Stomach (tissue), 9 donors: ENCODE data around the gene TRAK1. TPM values are rescaled to one million over a fixed set of nuclear protein-coding genes. Genes with fewer than 3 reads are reported as not detected.
A peak's percentile ranks its signal among the peaks of the same experiment; 100 is the strongest.

ENCODE experiments used
- DNase-seq, 2 donors: peaks; one replicate each; pipeline versions ENCODE4 v3.0.0 to v3.0.0-alpha.2; 2013 to 2019
- H3K27ac ChIP-seq, 5 donors: fragments of 200-600 bp in 4 of 5; sonication (generic) in 4 of 5; one replicate each; pipeline ENCODE4 v1.5.1; 2013 to 2019; ENCODE audit warnings: mild to moderate bottlenecking in 1 of 5, moderate library complexity in 1 of 5
- H3K27me3 ChIP-seq, 3 donors: fragments of 200-600 bp; sonication (generic); one replicate each; pipeline ENCODE4 v1.5.1; 2017 to 2019; ENCODE audit warnings: mixed run types in 1 of 3
- H3K36me3 ChIP-seq, 4 donors: fragments of 200-600 bp; sonication (generic); 1 replicate in 3 of 4; 2 replicates in 1 of 4; pipeline ENCODE4 v1.5.1; 2016 to 2019
- H3K4me1 ChIP-seq, 4 donors: fragments of 200-600 bp; sonication (generic); one replicate each; pipeline ENCODE4 v1.5.1; 2016 to 2019
- H3K4me3 ChIP-seq, 4 donors: fragments of 200-600 bp; sonication (generic) in 3 of 4; one replicate each; pipeline ENCODE4 v1.5.1; 2016 to 2019; ENCODE audit warnings: mild to moderate bottlenecking in 1 of 4
- H3K9me3 ChIP-seq, 4 donors: fragments of 200-600 bp; sonication (generic); one replicate each; pipeline ENCODE4 v1.5.1; 2016 to 2019
- EP300 ChIP-seq: sonication (generic); formaldehyde crosslinking; IDR thresholded peaks from one replicate; pipeline ENCODE4 v1.6.1; 2017; ENCODE audit warnings: antibody characterized with exemption
- POLR2A ChIP-seq, 4 donors: fragments of 450-650 bp; IDR thresholded peaks; one replicate each; pipeline ENCODE4 v1.6.1; 2016; ENCODE audit warnings: antibody characterized with exemption in 4 of 4, control low read depth in 2 of 4, mild to moderate bottlenecking in 1 of 4, moderate library complexity in 1 of 4
- POLR2AphosphoS5 ChIP-seq, 3 donors: sonication (generic); formaldehyde crosslinking; IDR thresholded peaks; one replicate each; pipeline ENCODE4 v1.6.1; 2016; ENCODE audit warnings: antibody characterized with exemption in 3 of 3
- WGBS, 5 donors: extraction: QIAGEN DNeasy Blood & Tissue Kit in 3 of 5; methylation state at CpG; one replicate each; pipeline versions ENCODE4 v1.1.5 to v1.1.7; 2013 to 2018; 5-methylcytosine and 5-hydroxymethylcytosine counted together
- intact Hi-C: fragments of 100-400 bp; cut with DNase I; formaldehyde crosslinking; loops from one replicate; pipeline ENCODE4 v1.15.1; 2023; ENCODE audit warnings: low total_unique reads
- polyA plus RNA-seq, 3 donors: library from polyadenylated mRNA; stranded (reverse); fragments of 200-250 nt; gene quantifications; one replicate each; pipeline ENCODE4 v1.2.3, GENCODE V29; 2013
- total RNA-seq, 5 donors: library from RNA; depleted of rRNA; stranded (reverse); fragments of >200 nt; gene quantifications; one replicate each; pipeline versions ENCODE4 v1.1.0 to v1.2.3, GENCODE V29; 2014 to 2016
- TF ChIP-seq, protein P1 (sequence below), 7 experiments: fragments of 450-650 bp in 4 of 7; fragments of 200-600 bp in 3 of 7; sonication (generic) in 3 of 7; IDR thresholded peaks; one replicate each; pipeline ENCODE4 v1.5.1; 2016 to 2019; ENCODE audit warnings: antibody characterized with exemption in 7 of 7, control low read depth in 2 of 7, mild to moderate bottlenecking in 1 of 7
- donor health status: healthy with polysubstance abuse.
- donor health status: Bipolar disorder and iron deficiency.
- donor health status: healthy.

TRAK1 gene
- total and polyA plus RNA-seq, 8 donors, result 17.2 to 328 (median 86.0) TPM

DNA sequence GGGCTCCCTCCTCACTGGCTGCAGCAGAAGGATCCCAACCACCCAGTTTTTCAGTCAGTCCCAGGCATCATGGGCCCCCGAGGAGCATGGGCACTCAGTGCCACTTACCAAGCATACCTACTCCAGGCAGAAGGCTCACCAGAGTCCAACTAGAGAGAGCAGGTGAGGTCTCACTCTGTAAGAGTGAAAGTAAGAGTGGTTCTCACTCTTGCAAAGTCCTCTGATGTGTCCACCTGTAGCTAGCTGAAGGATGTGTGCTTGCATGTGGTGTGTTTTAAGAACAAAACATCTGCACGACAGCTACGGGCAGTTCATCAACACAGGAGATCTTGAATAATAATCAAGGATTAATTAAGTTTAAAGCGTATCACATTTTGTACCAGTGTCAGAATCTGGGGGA, 125.1 kb downstream of the TRAK1 start:
- H3K4me3 ChIP-seq, result no peak overlapping the region
- intact Hi-C loops, result no loop called here
- H3K4me1 ChIP-seq, result no peaks in the 10 kb centered on the region
- no peak for DNase-seq
- no peaks in the 10 kb centered on the region for H3K9me3 ChIP-seq
- no peaks in the 10 kb centered on the region for H3K27me3 ChIP-seq
- WGBS, 5 donors, result 75 to 95% (median 90%) methylated on average over 4 of the region's 4 CpGs
- H3K27ac ChIP-seq, result no peak overlapping the region
- peaks cover 18 to 92% (median 83%) of the 10 kb centered on the region in 4 donors for H3K36me3 ChIP-seq
- TF ChIP-seq, protein P1, sequence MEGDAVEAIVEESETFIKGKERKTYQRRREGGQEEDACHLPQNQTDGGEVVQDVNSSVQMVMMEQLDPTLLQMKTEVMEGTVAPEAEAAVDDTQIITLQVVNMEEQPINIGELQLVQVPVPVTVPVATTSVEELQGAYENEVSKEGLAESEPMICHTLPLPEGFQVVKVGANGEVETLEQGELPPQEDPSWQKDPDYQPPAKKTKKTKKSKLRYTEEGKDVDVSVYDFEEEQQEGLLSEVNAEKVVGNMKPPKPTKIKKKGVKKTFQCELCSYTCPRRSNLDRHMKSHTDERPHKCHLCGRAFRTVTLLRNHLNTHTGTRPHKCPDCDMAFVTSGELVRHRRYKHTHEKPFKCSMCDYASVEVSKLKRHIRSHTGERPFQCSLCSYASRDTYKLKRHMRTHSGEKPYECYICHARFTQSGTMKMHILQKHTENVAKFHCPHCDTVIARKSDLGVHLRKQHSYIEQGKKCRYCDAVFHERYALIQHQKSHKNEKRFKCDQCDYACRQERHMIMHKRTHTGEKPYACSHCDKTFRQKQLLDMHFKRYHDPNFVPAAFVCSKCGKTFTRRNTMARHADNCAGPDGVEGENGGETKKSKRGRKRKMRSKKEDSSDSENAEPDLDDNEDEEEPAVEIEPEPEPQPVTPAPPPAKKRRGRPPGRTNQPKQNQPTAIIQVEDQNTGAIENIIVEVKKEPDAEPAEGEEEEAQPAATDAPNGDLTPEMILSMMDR (IDR thresholded peaks at IDR 0.05), result no peak
- TF ChIP-seq POLR2AphosphoS5 (IDR thresholded peaks at IDR 0.05) (no peak), EP300 (no peak), POLR2A (IDR thresholded peaks at IDR 0.05) (no peak)

DNA sequence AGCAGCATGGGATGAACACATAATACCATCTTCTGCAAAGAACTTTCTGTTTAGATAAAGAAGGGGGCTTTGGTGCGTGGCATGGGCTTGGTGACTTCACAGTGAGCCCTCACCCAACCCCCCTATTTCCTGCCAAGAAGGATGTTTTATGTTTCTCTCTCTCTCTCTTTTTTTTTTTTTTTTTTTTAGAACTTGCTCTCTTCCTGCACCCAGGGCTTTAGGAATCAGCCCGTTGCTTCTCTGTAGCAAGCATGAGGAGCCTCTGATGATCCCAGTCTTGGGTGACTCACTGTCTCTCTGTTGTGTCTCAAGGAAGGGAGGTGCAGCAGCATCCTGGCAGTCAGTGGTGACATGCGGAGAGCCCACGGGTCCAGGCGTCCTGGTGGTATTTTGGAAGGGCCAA, 125.8 kb downstream of the TRAK1 start:
- TF ChIP-seq EP300, result no peak
- Histone ChIP-seq H3K4me1 (no peaks in the 10 kb centered on the region), H3K27me3 (no peaks in the 10 kb centered on the region), H3K4me3 (no peak overlapping the region), H3K9me3 (no peaks in the 10 kb centered on the region), H3K36me3 (peaks cover 15 to 92% (median 83%) of the 10 kb centered on the region in 4 donors), H3K27ac (no peak overlapping the region)
- 76 to 85% (median 79%) methylated on average over 5 of the region's 5 CpGs for WGBS, 5 donors
- peak in 1 of 2 donors; percentile 36 for DNase-seq
- intact Hi-C loops, result no loop called here

DNA sequence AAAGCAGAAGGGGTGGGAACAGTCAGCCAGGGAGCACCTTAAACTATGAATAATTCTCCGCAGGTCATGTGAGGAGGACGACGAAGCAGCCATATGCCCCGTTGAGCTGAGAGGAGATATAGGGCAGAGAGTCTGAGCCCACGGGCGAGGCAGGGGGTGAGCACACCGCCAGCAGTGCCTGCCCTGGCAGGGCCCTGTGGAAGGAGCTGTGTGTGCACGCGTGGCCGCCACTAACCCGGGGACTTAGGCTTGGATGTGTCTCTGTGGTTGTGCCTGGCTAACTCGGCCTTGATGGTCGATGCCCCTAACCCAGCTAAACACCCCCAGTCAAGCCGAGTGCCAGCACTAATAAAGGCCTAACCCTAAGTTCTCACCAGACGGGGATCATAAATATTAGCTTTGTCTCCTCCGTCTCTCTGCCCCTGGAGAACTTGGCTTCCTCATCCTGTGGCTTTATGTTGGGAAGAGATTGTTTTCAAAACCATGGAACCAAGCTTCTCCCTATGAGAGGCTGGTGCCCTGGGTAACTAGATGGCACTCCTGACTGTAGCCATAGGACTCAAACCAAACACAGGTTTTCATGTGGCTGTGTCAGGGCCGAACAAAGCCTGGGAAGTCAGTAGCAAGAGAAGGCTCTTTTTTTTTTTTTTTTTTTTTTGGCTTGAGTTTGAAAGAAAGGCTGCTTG, 129.4 kb downstream of the TRAK1 start:
- WGBS, 5 donors, result 88 to 92% (median 91%) methylated on average over 17 of the region's 17 CpGs
- no peak for DNase-seq
- H3K27ac ChIP-seq, result no peak overlapping the region
- no peak overlapping the region for H3K4me3 ChIP-seq
- H3K9me3 ChIP-seq, result no peaks in the 10 kb centered on the region
- peaks cover 0 to 14% (median 0%) of the 10 kb centered on the region in 4 donors for H3K4me1 ChIP-seq
- peaks cover 32 to 95% (median 86%) of the 10 kb centered on the region in 4 donors for H3K36me3 ChIP-seq
- H3K27me3 ChIP-seq, result no peaks in the 10 kb centered on the region
- TF ChIP-seq POLR2AphosphoS5 (IDR thresholded peaks at IDR 0.05), result no peak
- no peak for TF ChIP-seq EP300
- TF ChIP-seq, protein P1 (IDR thresholded peaks at IDR 0.05), result no peak
- TF ChIP-seq POLR2A (IDR thresholded peaks at IDR 0.05), result no peak
- intact Hi-C loops, result no loop called here

DNA sequence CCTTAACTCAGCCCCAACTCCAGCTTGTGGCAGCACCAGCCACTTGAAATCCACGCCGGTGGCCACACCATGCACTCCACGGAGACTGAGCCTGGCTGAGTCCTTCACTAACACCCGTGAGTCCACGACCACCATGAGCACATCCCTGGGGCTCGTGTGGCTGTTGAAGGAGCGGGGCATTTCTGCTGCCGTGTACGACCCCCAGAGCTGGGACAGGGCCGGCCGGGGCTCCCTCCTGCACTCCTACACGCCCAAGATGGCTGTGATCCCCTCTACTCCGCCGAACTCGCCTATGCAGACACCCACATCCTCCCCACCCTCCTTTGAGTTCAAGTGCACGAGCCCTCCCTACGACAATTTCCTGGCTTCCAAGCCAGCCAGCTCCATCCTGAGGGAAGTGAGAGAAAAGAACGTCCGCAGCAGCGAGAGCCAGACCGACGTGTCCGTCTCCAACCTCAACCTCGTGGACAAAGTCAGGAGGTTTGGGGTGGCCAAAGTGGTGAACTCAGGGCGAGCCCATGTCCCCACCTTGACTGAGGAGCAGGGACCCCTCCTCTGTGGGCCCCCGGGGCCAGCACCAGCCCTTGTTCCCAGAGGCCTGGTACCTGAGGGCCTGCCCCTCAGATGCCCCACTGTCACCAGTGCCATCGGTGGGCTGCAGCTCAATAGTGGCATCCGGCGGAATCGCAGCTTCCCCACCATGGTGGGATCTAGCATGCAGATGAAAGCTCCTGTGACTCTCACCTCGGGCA, 132.0 kb downstream of the TRAK1 start:
- Histone ChIP-seq H3K36me3 (peaks cover 32 to 81% (median 70%) of the 10 kb centered on the region in 4 donors), H3K4me3 (no peak overlapping the region), H3K27ac (no peak overlapping the region), H3K4me1 (peaks cover 0 to 14% (median 0%) of the 10 kb centered on the region in 4 donors), H3K9me3 (no peaks in the 10 kb centered on the region), H3K27me3 (no peaks in the 10 kb centered on the region)
- intact Hi-C loops, result no loop called here
- no peak for DNase-seq
- TF ChIP-seq POLR2A (IDR thresholded peaks at IDR 0.05) (no peak), EP300 (no peak), POLR2AphosphoS5 (IDR thresholded peaks at IDR 0.05) (no peak)
- TF ChIP-seq, protein P1 (IDR thresholded peaks at IDR 0.05), result no peak
- 87 to 96% (median 94%) methylated on average over 17 to 31 of the region's 31 CpGs for WGBS, 5 donors
